Measurements from ENCODE around the gene FN1. TPM values are rescaled to one million over a fixed set of nuclear protein-coding genes. Genes with fewer than 3 reads are reported as not detected.

FN1 gene
- total and polyA plus RNA-seq, 2 of the 8 experiments (the other 6 are each of a cell fraction or from before 2014, with no cell fraction given), result 42.9 to 109 TPM

DNA sequence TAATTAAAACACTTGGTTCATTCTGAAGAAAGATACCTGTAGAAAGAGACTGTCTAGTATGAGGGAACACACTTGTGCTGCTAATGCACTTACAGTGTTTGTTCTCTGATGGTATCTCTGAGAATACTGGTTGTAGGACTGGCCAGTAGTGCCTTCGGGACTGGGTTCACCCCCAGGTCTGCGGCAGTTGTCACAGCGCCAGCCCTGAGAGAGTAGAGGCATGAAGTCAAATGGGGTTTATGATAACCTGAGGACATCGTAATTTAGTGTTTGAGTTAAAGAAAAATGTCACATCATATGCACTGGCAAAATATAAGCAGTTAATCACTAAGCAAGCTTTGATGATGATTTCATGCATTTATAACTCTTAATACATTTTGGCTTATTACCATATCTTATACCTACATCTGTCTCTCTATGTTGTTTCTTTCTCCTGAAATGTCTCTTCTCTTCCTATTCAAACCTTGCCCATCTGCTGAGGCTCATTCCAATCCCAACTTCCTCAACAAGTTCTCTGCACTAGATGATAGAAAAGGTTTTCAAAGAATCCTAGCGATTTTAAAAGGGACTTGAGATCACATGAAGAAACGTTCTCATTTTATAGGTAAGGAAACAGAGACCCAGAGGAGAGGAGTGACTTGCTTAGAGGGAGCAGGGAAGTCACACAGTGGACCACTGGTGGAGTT lies 73.8 kb downstream of the FN1 start:
- Histone ChIP-seq H2AK5ac (ENCODE audit: low read depth, low read length) (no peak overlapping the region), H3K79me1 (ENCODE audit: low read depth, low read length) (no peaks in the 10 kb centered on the region), H2AFZ (ENCODE audit: low read length) (no peak overlapping the region), H3K23me2 (ENCODE audit: low read depth, low read length) (no peaks in the 10 kb centered on the region), H2BK15ac (ENCODE audit: low read length) (no peak overlapping the region), H4K5ac (ENCODE audit: insufficient read length, low read depth, low read length) (no peak overlapping the region), H3K4me2 (ENCODE audit: insufficient read depth in 1 of 2, low read depth in 2 of 2, low read length in 2 of 2) (no peak overlapping the region), H2BK5ac (ENCODE audit: low read depth, low read length) (no peak overlapping the region), H3K18ac (ENCODE audit: extremely low read depth, low read length) (no peak overlapping the region), H4K20me1 (replicated peaks in 1 of 2; ENCODE audit: control insufficient read depth in 1 of 2, insufficient read depth in 2 of 2, low read length in 2 of 2) (no peaks in the 10 kb centered on the region), H3K56ac (replicated peaks; ENCODE audit: insufficient read length, low read depth, low read length) (no peak overlapping the region), H2BK20ac (ENCODE audit: low read length) (no peak overlapping the region), H3K4ac (replicated peaks; ENCODE audit: insufficient read length, low read depth, low read length) (no peak overlapping the region), H3K14ac (ENCODE audit: insufficient read length) (no peak overlapping the region), H3K27me3 (replicated peaks in 1 of 4; ENCODE audit: control insufficient read depth in 3 of 4, extremely low read depth in 1 of 4, insufficient read depth in 3 of 4, low read length in 3 of 4) (no peaks in the 10 kb centered on the region), H2BK12ac (ENCODE audit: low read depth, low read length) (no peak overlapping the region), H2BK120ac (replicated peaks; ENCODE audit: low read depth, low read length) (no peak overlapping the region), H3K9me3 (ENCODE audit: insufficient read depth in 2 of 2, low read depth in 1 of 2, low read length in 1 of 2) (no peaks in the 10 kb centered on the region), H3K9ac (replicated peaks in 1 of 4; ENCODE audit: extremely low read depth in 1 of 4, low read depth in 3 of 4, low read length in 3 of 4) (no peak overlapping the region; a peak in 1 of 7 replicates), H3K23ac (ENCODE audit: insufficient read length) (no peak overlapping the region), H3K4me1 (replicated peaks in 1 of 4; ENCODE audit: control insufficient read depth in 3 of 4, insufficient read depth in 4 of 4, low read length in 3 of 4) (no peaks in the 10 kb centered on the region), H4K91ac (replicated peaks; ENCODE audit: insufficient read length, low read length) (no peak overlapping the region), H3K4me3 (ENCODE audit: extremely low read depth in 1 of 4, insufficient read depth in 2 of 4, low read depth in 3 of 4, low read length in 4 of 4) (no peak overlapping the region), H3K79me2 (ENCODE audit: control insufficient read depth in 1 of 2, insufficient read depth in 2 of 2, low read length in 2 of 2) (no peaks in the 10 kb centered on the region), H3K36me3 (ENCODE audit: control insufficient read depth in 2 of 4, insufficient read depth in 4 of 4, low read length in 3 of 4) (peaks cover 0 to 52% (median 9%) of the 10 kb centered on the region in 4 experiments; a peak in 6 of 8 replicates), H3K27ac (ENCODE audit: low read depth, low read length) (no peak overlapping the region), H4K8ac (ENCODE audit: extremely low read depth, insufficient read depth, low read length) (no peak overlapping the region)
- WGBS, 2 experiments (ENCODE audit: extremely low coverage in 1 of 2, insufficient coverage in 1 of 2, insufficient read length in 1 of 2, insufficient replicate concordance in 2 of 2, low coverage in 1 of 2, low lambda C conversion rate in 2 of 2, missing lambda C conversion rate in 1 of 2), result 94% methylated on average over 6 of the region's 6 CpGs; no CpG with 5 or more reads in 1 of the 2 experiments
- POLR2A ChIA-PET (ENCODE audit: partially characterized antibody), result no interaction called here
- DNase-seq (ENCODE audit: low read depth in 1 of 2, low spot score in 2 of 2), result no peak
- no peak for FAIRE-seq
- CTCF ChIA-PET (ENCODE audit: partially characterized antibody), result interaction anchor here (0.6 kb wide), 1 partner anchor 23 kb away, joined by 3 read pairs; no protein-coding TSS in a partner anchor
- no peak for TF ChIP-seq SIRT6 (IDR thresholded peaks at IDR 0.05; ENCODE audit: low read length)
- no peak for TF ChIP-seq NRF1 (IDR thresholded peaks at IDR 0.05; ENCODE audit: low read depth, low read length)
- no peak for TF ChIP-seq SAP30 (IDR thresholded peaks at IDR 0.05; ENCODE audit: insufficient read depth, insufficient replicate concordance, low read length)
- no peak for TF ChIP-seq RAD21 (IDR thresholded peaks at IDR 0.05 in 1 of 2, conservative IDR thresholded peaks at IDR 0.05 in 1 of 2; ENCODE audit: low read depth in 2 of 2, low read length in 2 of 2)
- TF ChIP-seq JUN (IDR thresholded peaks at IDR 0.05; ENCODE audit: low read depth, low read length), result no peak
- TF ChIP-seq JUND (IDR thresholded peaks at IDR 0.05; ENCODE audit: low read length), result no peak
- no peak for TF ChIP-seq SP2 (IDR thresholded peaks at IDR 0.05; ENCODE audit: low read length)
- no peak for TF ChIP-seq TBP (IDR thresholded peaks at IDR 0.05; ENCODE audit: low read depth, low read length)
- no peak for TF ChIP-seq TCF12 (IDR thresholded peaks at IDR 0.05; ENCODE audit: low read depth, low read length)
